DND-41 (cell line): ENCODE measurements around the gene ACOT9.

ENCODE experiments used
- CTCF ChIP-seq: IDR thresholded peaks from 2 replicates; pipeline ENCODE4 v1.5.1; 2012; ENCODE audit warnings: borderline replicate concordance, low read length, moderate library complexity, mild to moderate bottlenecking; ENCODE audit not compliant: poor library complexity, severe bottlenecking; ENCODE audit errors: extremely low read depth
- EZH2 ChIP-seq: IDR thresholded peaks from 3 replicates; pipeline ENCODE4 v1.6.1; 2012; ENCODE audit warnings: borderline replicate concordance, low read depth, mild to moderate bottlenecking, moderate library complexity, low read length, inconsistent platforms; ENCODE audit not compliant: severe bottlenecking

GRCh38 chrX:23660766-23661132 is 82.3 kb downstream of the ACOT9 start:
- no peak for TF ChIP-seq CTCF
- TF ChIP-seq EZH2, result no peak
